HG02973 (cell line): ENCODE measurements around the gene U2AF1L4.
A peak's percentile ranks its signal among the peaks of the same experiment; 100 is the strongest.

Source experiments
- ATAC-seq: cut with Tn5 transposase; IDR thresholded peaks from one replicate; pipeline ENCODE4 v1.9.1; 2021; ENCODE audit warnings: moderate library complexity; ENCODE audit not compliant: unreplicated experiment

U2AF1L4 gene

DNA sequence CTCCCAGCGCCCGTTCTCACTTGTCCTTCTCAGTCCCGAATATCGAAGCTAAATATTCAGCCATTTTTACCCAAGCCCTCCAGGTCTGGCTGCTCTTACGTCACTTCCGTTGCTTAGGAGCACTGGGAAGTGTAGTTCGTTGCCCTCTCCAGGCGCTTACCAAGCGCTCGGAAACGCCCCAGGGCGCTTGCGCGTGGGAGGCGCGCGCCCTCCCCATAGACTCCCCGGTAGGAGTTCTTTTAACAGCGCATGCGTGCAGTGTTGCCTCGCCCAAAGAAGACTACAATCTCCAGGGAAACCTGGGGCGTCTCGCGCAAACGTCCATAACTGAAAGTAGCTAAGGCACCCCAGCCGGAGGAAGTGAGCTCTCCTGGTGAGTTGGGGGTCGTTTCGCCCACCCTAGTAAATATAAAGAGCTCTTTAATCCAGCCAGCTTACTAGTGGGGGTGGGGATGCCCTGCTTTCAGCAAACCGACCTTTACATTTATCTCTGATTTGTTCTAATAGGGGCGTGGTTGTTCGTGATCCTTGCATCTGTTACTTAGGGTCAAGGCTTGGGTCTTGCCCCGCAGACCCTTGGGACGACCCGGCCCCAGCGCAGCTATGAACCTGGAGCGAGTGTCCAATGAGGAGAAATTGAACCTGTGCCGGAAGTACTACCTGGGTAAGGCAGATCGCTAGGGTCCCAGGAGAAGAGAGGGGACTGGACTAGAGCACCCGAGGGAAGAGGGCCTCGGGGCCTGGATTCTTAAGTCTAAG, at the start of gene U2AF1L4, which contains the start of gene PSENEN:
Gene U2AF1L4 (minus strand): TSS at position 91 of the 759 bp plus-strand sequence. CDS start 27 bp downstream, at position 64.
Gene PSENEN (plus strand): TSS at position 324 of the 759 bp plus-strand sequence. CDS start 280 bp downstream, at position 604.
- peak; percentile 31 for ATAC-seq

GRCh38 chr19:35793381-35794165, 48.4 kb upstream of the U2AF1L4 start:
- ATAC-seq = no peak

GRCh38 chr19:35792888-35793287, 47.7 kb upstream of the U2AF1L4 start:
- ATAC-seq = no peak

- ATAC-seq = no peak
Observed at GRCh38 chr19:35792312-35792711, 47.1 kb upstream of the U2AF1L4 start.

- no peak for ATAC-seq
Observed at GRCh38 chr19:35791814-35792279, 46.6 kb upstream of the U2AF1L4 start.

DNA sequence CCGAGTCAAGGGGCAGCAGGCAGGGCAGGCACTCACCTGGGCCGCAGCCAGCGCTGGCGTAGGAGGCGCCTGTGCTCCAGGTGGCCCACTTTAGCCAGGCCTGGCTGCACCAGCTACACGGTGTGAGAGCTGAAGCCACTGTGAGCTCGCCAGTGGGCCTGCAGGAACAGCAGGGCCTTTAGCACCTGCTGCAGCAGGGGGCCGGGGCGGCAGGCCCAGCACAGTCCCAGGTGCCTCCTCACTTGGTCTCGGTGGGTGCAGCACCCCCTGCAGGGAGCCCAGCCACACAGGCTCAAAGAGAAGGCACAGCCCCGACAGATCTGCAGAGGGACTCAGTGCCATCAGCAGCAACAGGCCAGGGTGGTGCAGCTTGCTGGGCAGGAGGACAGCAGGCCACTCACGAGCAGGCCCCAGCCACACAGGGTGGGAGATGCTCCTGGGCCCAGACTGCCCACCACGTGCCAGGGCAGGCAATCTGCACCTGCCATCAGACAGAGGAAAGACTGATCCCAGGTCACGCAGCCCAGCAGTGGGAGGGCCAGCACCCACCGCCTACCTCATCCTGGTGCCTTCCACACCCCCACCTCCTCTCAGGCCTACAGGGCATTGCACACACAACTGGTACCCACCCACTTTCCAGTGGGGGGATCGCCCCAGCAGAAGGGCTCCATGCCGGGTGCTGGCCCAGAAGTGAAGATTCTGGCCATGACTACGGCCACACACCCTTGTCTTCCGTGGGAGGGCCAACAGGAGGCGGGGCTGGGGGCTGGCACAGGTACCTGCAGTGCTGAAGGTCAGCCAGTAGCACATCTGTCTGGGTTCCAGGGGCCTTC, 46.0 kb upstream of the U2AF1L4 start:
- no peak for ATAC-seq

GRCh38 chr19:35789978-35790944, 45.0 kb upstream of the U2AF1L4 start:
- no peak for ATAC-seq

DNA sequence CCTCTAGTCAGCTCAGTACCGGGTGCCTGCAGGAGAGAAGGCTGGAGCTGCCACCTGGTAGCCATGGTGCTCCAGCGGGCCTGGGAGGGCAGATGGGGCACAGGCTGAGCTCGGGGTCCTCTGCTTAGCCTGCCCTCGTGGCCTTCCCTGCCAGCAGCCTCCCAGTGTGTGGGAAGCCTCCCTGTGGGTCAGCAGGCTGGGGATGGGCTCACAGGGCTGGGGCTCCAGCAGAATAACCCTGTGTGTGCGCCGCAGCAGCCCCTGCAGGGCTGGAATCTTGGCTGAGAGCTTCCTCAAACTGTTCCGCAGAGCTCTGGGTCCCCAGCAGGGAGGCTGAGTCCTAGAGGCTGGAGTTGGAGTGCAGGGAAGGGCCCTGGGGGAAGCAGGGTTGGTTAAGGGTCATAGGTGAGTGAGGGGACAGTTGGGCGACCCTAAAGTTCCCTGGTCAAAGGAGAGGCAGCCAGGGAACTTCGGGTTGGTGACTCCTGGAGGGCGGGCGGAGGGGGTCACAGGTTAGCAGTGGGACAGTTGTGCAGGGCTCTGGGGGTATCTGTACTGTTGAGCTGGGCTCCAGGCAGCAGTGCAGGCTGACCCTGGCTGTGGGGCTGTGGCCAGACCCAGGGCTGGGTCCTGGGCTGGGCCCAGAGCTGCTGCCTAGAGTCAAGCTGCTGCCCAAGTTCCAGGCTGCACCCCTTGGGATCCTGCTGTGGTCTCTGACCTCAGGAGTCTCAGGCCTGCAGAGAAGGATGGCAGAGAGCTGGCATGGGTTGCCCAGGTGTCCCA, 44.2 kb upstream of the U2AF1L4 start:
- no peak for ATAC-seq

DNA sequence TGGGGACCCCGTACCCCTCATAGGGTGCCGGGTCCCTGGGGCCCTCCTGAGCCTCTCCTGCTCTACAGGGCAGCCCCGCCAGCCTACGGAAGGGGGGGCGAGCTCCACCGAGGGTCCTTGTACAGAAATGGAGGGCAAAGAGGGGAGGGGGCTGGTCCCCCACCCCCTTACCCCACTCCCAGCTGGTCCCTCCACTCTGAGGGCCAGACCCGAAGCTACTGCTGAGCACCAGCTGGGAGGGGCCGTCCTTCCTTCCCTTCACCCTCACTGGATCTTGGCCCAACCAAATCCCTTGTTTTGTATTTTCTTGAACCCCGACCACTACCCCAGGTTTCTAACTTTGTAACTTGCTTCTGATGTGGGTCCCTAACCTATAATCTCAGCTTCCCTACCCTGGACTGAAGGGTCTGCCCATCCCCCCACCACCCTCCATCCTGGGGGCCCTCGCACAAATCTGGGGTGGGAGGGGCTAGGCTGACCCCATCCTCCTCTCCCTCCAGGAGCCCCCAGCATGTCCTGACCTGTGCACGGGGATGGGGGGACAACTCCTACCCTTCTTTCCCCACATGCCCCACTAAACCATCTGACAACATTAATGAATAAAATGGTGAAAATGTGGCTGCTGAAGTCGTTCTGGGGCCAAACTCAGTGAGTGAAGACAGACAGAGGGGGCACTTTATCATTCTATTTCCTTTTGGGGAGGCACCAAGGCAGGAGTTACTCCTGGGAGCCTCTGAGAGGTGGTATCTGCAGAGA, 43.2 kb upstream of the U2AF1L4 start:
- ATAC-seq = no peak

DNA sequence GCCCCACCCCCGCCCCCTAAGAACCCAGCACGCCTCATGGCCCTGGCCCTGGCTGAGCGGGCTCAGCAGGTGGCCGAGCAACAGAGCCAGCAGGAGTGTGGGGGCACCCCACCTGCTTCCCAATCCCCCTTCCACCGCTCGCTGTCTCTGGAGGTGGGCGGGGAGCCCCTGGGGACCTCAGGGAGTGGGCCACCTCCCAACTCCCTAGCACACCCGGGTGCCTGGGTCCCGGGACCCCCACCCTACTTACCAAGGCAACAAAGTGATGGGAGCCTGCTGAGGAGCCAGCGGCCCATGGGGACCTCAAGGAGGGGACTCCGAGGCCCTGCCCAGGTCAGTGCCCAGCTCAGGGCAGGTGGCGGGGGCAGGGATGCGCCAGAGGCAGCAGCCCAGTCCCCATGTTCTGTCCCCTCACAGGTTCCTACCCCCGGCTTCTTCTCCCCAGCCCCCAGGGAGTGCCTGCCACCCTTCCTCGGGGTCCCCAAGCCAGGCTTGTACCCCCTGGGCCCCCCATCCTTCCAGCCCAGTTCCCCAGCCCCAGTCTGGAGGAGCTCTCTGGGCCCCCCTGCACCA, 42.1 kb upstream of the U2AF1L4 start:
- ATAC-seq = no peak

DNA sequence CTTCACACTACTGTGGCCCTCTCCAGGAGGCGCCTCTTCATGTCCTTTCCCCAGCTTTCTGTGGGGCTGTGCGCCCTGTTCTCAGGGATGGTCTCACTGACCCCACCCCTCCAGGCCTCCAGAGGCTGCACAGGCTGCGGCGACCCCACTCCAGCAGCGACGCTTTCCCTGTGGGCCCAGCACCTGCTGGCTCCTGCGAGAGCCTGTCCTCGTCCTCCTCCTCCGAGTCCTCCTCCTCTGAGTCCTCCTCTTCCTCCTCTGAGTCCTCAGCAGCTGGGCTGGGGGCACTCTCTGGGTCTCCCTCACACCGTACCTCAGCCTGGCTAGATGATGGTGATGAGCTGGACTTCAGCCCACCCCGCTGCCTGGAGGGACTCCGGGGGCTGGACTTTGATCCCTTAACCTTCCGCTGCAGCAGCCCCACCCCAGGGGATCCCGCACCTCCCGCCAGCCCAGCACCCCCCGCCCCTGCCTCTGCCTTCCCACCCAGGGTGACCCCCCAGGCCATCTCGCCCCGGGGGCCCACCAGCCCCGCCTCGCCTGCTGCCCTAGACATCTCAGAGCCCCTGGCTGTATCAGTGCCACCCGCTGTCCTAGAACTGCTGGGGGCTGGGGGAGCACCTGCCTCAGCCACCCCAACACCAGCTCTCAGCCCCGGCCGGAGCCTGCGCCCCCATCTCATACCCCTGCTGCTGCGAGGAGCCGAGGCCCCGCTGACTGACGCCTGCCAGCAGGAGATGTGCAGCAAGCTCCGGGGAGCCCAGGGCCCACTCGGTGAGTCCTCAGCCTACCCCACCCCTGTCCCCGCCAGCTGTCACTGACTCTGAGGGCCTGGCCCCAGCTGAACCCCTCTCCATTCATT, 41.3 kb upstream of the U2AF1L4 start:
- no peak for ATAC-seq

GRCh38 chr19:35785339-35785627, 40.1 kb upstream of the U2AF1L4 start:
- ATAC-seq = no peak

- no peak for ATAC-seq
Observed at GRCh38 chr19:35784503-35785338, 39.5 kb upstream of the U2AF1L4 start.

DNA sequence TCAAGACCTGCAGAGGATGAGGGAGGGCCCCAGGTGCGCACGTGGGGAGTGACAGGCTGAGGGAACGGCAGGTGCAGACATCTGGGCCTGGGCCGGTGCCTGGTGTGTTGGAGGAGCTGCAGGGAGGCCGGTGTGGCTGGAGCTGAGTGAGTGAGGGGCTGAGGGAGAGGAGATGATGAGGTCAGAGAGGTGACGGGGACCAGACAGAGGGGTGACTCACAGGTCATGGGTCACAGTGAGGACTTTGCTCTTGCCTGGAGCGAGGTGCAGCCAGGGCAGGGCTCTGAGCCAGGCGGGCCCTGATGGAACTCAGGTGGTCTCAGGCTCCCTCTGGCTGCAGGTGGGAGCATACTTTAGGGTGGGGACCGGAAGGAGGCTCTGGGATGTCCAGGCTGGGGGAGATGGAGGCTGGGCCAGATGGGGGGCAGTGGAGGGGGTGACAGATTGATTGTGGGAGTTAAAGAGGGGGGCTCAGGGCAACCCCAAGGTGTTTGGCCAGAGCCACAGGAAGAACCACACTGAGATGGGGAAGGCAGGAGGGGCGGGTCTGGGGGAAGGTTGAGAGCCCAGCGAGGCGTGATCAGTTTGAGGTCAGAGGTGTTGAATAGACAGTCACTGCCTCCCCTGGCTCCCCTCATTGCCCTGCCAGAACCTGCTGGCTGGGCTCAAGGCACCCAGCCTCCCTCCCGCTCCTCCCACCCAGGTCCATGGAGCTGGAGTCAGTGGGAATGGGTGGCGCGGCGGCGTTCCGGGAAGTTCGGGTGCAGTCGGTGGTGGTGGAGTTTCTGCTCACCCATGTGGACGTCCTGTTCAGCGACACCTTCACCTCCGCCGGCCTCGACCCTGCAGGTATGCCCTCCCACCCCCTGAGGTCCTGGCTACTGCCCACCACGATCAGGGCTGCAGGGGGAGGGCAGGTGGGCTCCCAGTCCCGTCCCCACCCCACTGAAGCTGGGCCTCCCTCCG, 38.5 kb upstream of the U2AF1L4 start:
- ATAC-seq = no peak

DNA sequence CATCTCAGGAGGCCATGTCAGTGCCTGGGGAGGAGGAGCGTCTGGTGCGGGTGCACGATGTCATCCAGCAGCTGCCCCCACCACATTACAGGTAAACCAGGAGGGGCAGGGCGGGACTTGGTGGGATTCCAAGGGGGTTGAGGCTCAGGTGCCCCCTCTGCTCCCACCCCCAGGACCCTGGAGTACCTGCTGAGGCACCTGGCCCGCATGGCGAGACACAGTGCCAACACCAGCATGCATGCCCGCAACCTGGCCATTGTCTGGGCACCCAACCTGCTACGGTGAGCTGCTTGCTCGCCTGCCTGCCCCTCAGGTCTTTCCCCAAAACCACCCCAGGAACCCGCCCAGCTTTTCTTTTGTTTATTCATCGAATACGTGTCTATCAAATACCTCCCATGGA, 37.4 kb upstream of the U2AF1L4 start:
- ATAC-seq = no peak
